ENCODE measurements around the gene SNU13.
"Not testable (repeated sequence)": the region's sequence is repeated elsewhere in the genome, so short reads cannot be mapped to it uniquely, and the experiment has no call there.

Gene SNU13

GRCh38 chr22:41641854-41642253, 46.8 kb downstream of the SNU13 start:
- no peak for DNase-seq (ENCODE audit: low read depth in 2 of 2)

- no peak for DNase-seq (ENCODE audit: low read depth in 2 of 2)
These were observed 49.9 kb downstream of the SNU13 start for GRCh38 chr22:41638748-41639147.

GRCh38 chr22:41638124-41638523, 50.5 kb downstream of the SNU13 start:
- no peak for DNase-seq (ENCODE audit: low read depth in 2 of 2)

- DNase-seq (ENCODE audit: low read depth in 2 of 2), result not testable (repeated sequence)
These were observed 51.0 kb downstream of the SNU13 start for GRCh38 chr22:41637623-41638022.

GRCh38 chr22:41636467-41636866, 52.2 kb downstream of the SNU13 start:
- DNase-seq (ENCODE audit: low read depth in 2 of 2), result no peak

- DNase-seq (ENCODE audit: low read depth in 2 of 2), result not testable (repeated sequence)
These were observed 54.1 kb downstream of the SNU13 start for GRCh38 chr22:41634610-41635009.

GRCh38 chr22:41631615-41632014, 57.1 kb downstream of the SNU13 start:
- DNase-seq (ENCODE audit: low read depth in 2 of 2), result not testable (repeated sequence)

GRCh38 chr22:41631115-41631514, 57.6 kb downstream of the SNU13 start:
- not testable (repeated sequence) for DNase-seq (ENCODE audit: low read depth in 2 of 2)

GRCh38 chr22:41625577-41625976, 63.1 kb downstream of the SNU13 start:
- no peak for DNase-seq (ENCODE audit: low read depth in 2 of 2)
